Right renal cortex interstitium (tissue), 3 donors: ENCODE measurements around the gene ATP11A. TPM values are rescaled to one million over a fixed set of nuclear protein-coding genes. Genes with fewer than 3 reads are reported as not detected.
"Not testable (repeated sequence)": the region's sequence is repeated elsewhere in the genome, so short reads cannot be mapped to it uniquely, and the experiment has no call there.

Experiments
- DNase-seq, 3 donors: peaks; one replicate each; pipeline ENCODE4 v3.0.0-alpha.2; 2013; ENCODE audit warnings: low read depth in 3 of 3, low spot score in 2 of 3
- polyA plus RNA-seq, 3 donors: library from polyadenylated mRNA; unstranded; fragments of 120-200 nt; gene quantifications; one replicate each; pipeline ENCODE4 v1.2.1, GENCODE V29; 2013; ENCODE audit not compliant: insufficient read length in 3 of 3

The ATP11A gene
- polyA plus RNA-seq, 3 donors: 34.8 to 39.4 (median 37.3) TPM

GRCh38 chr13:112849500-112849899 lies 159.7 kb downstream of the ATP11A start:
- no peak for DNase-seq

- no peak for DNase-seq
Observed at GRCh38 chr13:112850273-112850672, 160.4 kb downstream of the ATP11A start.

- DNase-seq: no peak
Observed at GRCh38 chr13:112851107-112852038, 161.5 kb downstream of the ATP11A start.

- DNase-seq: no peak
Observed at GRCh38 chr13:112852392-112852791, 162.6 kb downstream of the ATP11A start.

- DNase-seq: no peak
Observed at GRCh38 chr13:112852808-112853207, 163.0 kb downstream of the ATP11A start.

- DNase-seq: no peak
Observed at GRCh38 chr13:112854321-112854720, 164.5 kb downstream of the ATP11A start.

- DNase-seq: no peak
Observed at GRCh38 chr13:112855859-112856258, 166.0 kb downstream of the ATP11A start.

GRCh38 chr13:112857914-112858490 lies 168.2 kb downstream of the ATP11A start:
- no peak for DNase-seq

GRCh38 chr13:112859128-112859816 lies 169.4 kb downstream of the ATP11A start:
- no peak for DNase-seq

- DNase-seq: no peak
Observed at GRCh38 chr13:112859817-112860190, 170.0 kb downstream of the ATP11A start.

- no peak for DNase-seq
Observed at GRCh38 chr13:112861876-112862615, 172.2 kb downstream of the ATP11A start.

GRCh38 chr13:112863356-112863755 lies 173.5 kb downstream of the ATP11A start:
- DNase-seq: not testable (repeated sequence)

GRCh38 chr13:112865478-112865877 lies 175.6 kb downstream of the ATP11A start:
- DNase-seq: not testable (repeated sequence)

GRCh38 chr13:112867301-112867711 lies 177.5 kb downstream of the ATP11A start:
- DNase-seq: no peak

- DNase-seq: no peak
Observed at GRCh38 chr13:112868308-112868707, 178.5 kb downstream of the ATP11A start.

GRCh38 chr13:112869202-112870050 lies 179.6 kb downstream of the ATP11A start:
- no peak for DNase-seq

GRCh38 chr13:112870051-112870331 lies 180.2 kb downstream of the ATP11A start:
- DNase-seq: no peak

- no peak for DNase-seq
Observed at GRCh38 chr13:112870737-112871287, 181.0 kb downstream of the ATP11A start.

- no peak for DNase-seq
Observed at GRCh38 chr13:112871742-112872141, 181.9 kb downstream of the ATP11A start.
